Measurements from ENCODE around the gene ARHGAP24. TPM values are rescaled to one million over a fixed set of nuclear protein-coding genes. Genes with fewer than 3 reads are reported as not detected.

Gene ARHGAP24
- total and polyA plus RNA-seq, 2 donors (not counting 3 experiments of a cell fraction or from before 2014, with no cell fraction given) = 52.1 to 79.4 TPM

DNA sequence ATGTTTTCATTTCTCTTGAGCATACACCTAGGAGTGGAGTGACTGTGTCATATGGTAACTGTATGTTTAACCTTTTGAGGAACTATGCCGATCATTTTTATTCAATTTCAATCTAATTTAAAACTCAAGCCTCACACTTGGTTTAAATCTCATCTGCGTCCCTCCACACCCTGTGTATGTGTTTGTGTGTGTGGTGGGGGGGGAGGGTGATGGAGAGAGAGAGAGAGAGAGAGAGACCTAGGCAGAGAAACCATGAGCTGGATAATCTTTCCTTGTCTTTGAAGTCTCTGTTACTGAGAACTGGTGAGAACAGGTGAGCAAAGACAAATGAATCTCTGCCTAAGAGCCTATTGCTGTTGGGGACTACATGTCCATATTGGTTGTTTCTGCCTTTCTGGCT is 105.0 kb downstream of the ARHGAP24 start:
- intact Hi-C loops (cut with micrococcal nuclease) (no loop called here), dilution Hi-C loops (cut with MboI; ENCODE audit: extremely low pct_ligation_motif_present, low sequenced_read_pairs) (no loop called here)
- Histone ChIP-seq H3K9me3 (replicated peaks; ENCODE audit: control insufficient read depth, insufficient read depth, low read length) (no peaks in the 10 kb centered on the region), H3K27me3 (ENCODE audit: control insufficient read depth in 2 of 2, insufficient read depth in 2 of 2, low read length in 2 of 2) (peaks cover 2 to 8% of the 10 kb centered on the region in 2 experiments), H3K9ac (replicated peaks; ENCODE audit: extremely low read depth, insufficient read depth, low read length) (no peak overlapping the region), H4K20me1 (replicated peaks; ENCODE audit: control insufficient read depth, extremely low read depth, insufficient read depth, low read length) (no peaks in the 10 kb centered on the region), H3K9me1 (replicated peaks; ENCODE audit: control insufficient read depth, extremely low read depth, insufficient read depth, low read length) (no peaks in the 10 kb centered on the region), H3K4me2 (ENCODE audit: insufficient read depth, low read length) (no peak overlapping the region), H3K79me2 (ENCODE audit: control insufficient read depth, insufficient read depth, low read length) (no peaks in the 10 kb centered on the region), H2AFZ (ENCODE audit: low read depth, low read length) (no peak overlapping the region), H3K4me1 (ENCODE audit: control insufficient read depth, extremely low read depth, insufficient read depth, low read length) (no peaks in the 10 kb centered on the region), H3K27ac (ENCODE audit: insufficient read depth, low read depth, low read length) (no peak overlapping the region), H3K4me3 (replicated peaks in 1 of 3; ENCODE audit: insufficient read depth in 1 of 3, low read depth in 1 of 3, low read length in 3 of 3) (no peak overlapping the region), H3K36me3 (ENCODE audit: control insufficient read depth in 2 of 2, extremely low read depth in 1 of 2, insufficient read depth in 2 of 2, low read length in 2 of 2) (no peaks in the 10 kb centered on the region)
- CTCF ChIA-PET = no interaction called here
- no TSS peak for BruUV-seq (replicated peaks)
- POLR2A ChIA-PET = no interaction called here
- TF ChIP-seq POLR2AphosphoS5 (IDR thresholded peaks at IDR 0.05; ENCODE audit: insufficient read depth, low read depth, low read length) = no peak
- TF ChIP-seq, protein P1, sequence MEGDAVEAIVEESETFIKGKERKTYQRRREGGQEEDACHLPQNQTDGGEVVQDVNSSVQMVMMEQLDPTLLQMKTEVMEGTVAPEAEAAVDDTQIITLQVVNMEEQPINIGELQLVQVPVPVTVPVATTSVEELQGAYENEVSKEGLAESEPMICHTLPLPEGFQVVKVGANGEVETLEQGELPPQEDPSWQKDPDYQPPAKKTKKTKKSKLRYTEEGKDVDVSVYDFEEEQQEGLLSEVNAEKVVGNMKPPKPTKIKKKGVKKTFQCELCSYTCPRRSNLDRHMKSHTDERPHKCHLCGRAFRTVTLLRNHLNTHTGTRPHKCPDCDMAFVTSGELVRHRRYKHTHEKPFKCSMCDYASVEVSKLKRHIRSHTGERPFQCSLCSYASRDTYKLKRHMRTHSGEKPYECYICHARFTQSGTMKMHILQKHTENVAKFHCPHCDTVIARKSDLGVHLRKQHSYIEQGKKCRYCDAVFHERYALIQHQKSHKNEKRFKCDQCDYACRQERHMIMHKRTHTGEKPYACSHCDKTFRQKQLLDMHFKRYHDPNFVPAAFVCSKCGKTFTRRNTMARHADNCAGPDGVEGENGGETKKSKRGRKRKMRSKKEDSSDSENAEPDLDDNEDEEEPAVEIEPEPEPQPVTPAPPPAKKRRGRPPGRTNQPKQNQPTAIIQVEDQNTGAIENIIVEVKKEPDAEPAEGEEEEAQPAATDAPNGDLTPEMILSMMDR (IDR thresholded peaks at IDR 0.05; ENCODE audit: extremely low read depth in 1 of 2, insufficient read depth in 1 of 2, low read depth in 1 of 2, low read length in 2 of 2) = no peak
- no peak for TF ChIP-seq POLR2A (IDR thresholded peaks at IDR 0.05; ENCODE audit: low read depth, low read length)
- TF ChIP-seq, protein P2, sequence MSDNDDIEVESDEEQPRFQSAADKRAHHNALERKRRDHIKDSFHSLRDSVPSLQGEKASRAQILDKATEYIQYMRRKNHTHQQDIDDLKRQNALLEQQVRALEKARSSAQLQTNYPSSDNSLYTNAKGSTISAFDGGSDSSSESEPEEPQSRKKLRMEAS (IDR thresholded peaks at IDR 0.05; ENCODE audit: insufficient read depth, insufficient read length) = no peak
- no peak for TF ChIP-seq MYC (IDR thresholded peaks at IDR 0.05; ENCODE audit: low read depth, low read length)
- no peak for TF ChIP-seq GATA2 (IDR thresholded peaks at IDR 0.05; ENCODE audit: insufficient read depth, insufficient read length, low read depth, low read length)
- TF ChIP-seq FOS (IDR thresholded peaks at IDR 0.05; ENCODE audit: borderline replicate concordance, insufficient read depth, low read length) = no peak
- TF ChIP-seq EZH2 (IDR thresholded peaks at IDR 0.05; ENCODE audit: borderline replicate concordance, low read depth, low read length, severe bottlenecking) = no peak
- TF ChIP-seq JUN (IDR thresholded peaks at IDR 0.05; ENCODE audit: borderline replicate concordance, insufficient read depth, insufficient read length, low read depth) = no peak
- DNase-seq (ENCODE audit: low read depth, low spot score) (no peak), FAIRE-seq (no peak)

All from endothelial cell of umbilical vein (primary cell).